Measurements from ENCODE around the gene NOXO1.

Gene NOXO1

GRCh38 chr16:1991948-1992703, 10.9 kb upstream of the NOXO1 start:
- peak; percentile 62 for DNase-seq (ENCODE audit: extremely low read depth, low read depth)
- no peak for TF ChIP-seq CTCF (IDR thresholded peaks at IDR 0.05; ENCODE audit: low read depth, low read length)

DNA sequence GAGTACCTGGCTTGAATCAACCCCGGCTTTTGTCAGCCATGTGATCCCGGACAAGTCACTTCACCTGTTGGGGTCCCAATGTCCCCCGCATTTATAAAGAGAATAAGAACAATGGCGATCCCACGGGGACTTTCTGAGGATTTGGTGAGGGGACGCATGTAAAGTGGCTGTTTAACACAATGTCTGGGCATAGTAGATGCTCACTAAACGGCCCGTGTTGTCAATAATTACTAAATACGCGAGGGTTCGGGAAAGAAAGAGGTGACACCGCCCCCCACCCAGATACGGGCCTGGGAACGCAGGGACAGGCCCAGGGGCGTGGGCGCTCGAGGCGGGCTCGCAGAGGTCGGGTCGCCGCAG, 10.3 kb upstream of the NOXO1 start:
- DNase-seq (ENCODE audit: extremely low read depth, low read depth): no peak
- no peak for TF ChIP-seq CTCF (IDR thresholded peaks at IDR 0.05; ENCODE audit: low read depth, low read length)

DNA sequence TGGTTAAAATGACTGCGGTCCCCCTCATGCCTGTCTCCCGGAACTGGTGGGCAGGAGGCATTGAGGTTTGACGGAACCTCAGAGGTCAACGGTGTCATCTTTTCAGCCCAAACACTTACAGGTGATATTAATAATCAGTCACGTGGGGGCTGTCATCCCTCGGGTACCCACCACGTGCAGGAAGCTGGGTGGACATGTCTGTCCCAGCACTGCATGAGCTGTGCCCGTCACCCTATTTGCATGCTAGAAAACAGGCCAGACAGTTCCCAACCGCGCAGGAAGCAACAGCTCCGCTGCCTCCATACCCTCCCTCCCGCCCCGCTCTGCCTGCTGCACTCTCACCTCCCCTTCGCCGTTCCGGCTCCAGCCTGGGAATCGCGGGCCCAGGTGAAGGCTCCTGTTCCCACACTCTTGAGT, 9.9 kb upstream of the NOXO1 start:
- no peak for TF ChIP-seq CTCF (IDR thresholded peaks at IDR 0.05; ENCODE audit: low read depth, low read length)
- no peak for DNase-seq (ENCODE audit: extremely low read depth, low read depth)

DNA sequence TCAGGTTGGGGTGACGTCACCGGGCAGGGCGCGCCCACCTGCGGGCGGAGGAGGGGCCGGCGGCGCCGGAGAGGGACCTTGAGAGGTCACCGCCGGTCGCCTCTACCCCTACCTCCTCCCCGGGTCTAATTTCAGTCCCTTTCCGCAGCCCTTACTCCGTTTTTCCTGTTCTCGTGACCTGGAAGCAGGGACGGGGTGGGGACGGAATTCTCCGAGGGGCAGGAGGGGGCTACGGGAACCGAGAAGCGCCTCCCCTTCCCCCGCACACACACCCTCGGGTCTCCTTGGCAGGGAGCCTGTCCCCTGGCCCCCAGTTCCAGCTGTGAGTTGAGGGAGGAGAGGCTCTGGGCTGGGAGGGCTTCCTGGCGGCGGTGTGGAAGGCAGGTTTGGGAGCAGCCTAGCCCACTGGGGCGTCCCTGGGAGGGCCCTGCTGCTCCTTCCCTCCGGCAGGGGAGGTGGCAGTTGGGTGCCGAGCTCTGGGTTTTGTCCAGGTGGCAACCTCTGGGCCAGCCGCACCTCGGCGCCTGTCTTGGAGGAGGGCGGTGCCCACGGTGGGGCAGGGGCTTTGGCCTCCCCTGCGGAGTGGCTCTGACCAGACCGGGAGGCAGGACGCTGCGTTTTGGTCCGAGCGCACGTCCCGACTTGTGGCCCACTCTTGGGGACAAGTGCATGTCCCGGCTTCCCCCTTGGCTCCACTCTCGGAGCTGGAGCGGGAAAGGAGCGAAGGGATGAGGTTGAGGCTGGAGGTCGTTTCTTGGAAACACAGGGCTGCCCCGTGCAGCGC, 9.3 kb upstream of the NOXO1 start:
- DNase-seq (ENCODE audit: extremely low read depth, low read depth): no peak
- TF ChIP-seq CTCF (IDR thresholded peaks at IDR 0.05; ENCODE audit: low read depth, low read length): no peak

GRCh38 chr16:1990101-1990350, 8.8 kb upstream of the NOXO1 start:
- DNase-seq (ENCODE audit: extremely low read depth, low read depth): no peak
- TF ChIP-seq CTCF (IDR thresholded peaks at IDR 0.05; ENCODE audit: low read depth, low read length): no peak

GRCh38 chr16:1989209-1990100, 8.2 kb upstream of the NOXO1 start, which contains the start of gene SYNGR3:
TSS of gene SYNGR3 (plus strand) at chr16:1989970. CDS start at chr16:1990103, 133 bp downstream.
- DNase-seq (ENCODE audit: extremely low read depth, low read depth): no peak
- no peak for TF ChIP-seq CTCF (IDR thresholded peaks at IDR 0.05; ENCODE audit: low read depth, low read length)
